GM18499 (cell line): ENCODE data around the gene VTN.

ENCODE experiments used
- ATAC-seq: cut with Tn5 transposase; IDR thresholded peaks from one replicate; pipeline ENCODE4 v1.9.1; 2021; ENCODE audit warnings: moderate number of reproducible peaks; ENCODE audit not compliant: insufficient read depth, unreplicated experiment

Gene VTN

DNA sequence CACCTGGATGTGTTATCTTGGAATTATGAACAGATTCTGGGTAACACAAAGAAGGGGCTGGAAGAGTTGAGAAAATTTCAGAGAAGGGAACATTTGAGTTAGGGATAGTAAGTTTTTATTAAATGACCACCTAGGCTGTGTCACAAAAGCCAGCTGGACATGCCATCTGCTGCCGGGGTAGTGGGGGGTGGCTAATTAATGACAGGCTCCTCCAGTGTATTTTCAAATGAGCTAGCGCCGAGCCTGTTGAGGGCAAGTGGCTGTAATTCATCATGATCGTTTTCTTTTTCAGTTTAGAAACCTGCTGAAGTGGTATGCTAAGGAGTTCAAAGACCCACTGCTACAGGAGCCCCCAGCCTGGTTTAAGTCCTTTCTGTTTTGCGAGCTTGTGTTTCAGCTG lies 44.9 kb downstream of the VTN start:
- ATAC-seq = no peak

- ATAC-seq = no peak
These were observed 45.3 kb downstream of the VTN start for GRCh38 chr17:28324781-28325180.

- no peak for ATAC-seq
These were observed 45.8 kb downstream of the VTN start for GRCh38 chr17:28324267-28324745.

DNA sequence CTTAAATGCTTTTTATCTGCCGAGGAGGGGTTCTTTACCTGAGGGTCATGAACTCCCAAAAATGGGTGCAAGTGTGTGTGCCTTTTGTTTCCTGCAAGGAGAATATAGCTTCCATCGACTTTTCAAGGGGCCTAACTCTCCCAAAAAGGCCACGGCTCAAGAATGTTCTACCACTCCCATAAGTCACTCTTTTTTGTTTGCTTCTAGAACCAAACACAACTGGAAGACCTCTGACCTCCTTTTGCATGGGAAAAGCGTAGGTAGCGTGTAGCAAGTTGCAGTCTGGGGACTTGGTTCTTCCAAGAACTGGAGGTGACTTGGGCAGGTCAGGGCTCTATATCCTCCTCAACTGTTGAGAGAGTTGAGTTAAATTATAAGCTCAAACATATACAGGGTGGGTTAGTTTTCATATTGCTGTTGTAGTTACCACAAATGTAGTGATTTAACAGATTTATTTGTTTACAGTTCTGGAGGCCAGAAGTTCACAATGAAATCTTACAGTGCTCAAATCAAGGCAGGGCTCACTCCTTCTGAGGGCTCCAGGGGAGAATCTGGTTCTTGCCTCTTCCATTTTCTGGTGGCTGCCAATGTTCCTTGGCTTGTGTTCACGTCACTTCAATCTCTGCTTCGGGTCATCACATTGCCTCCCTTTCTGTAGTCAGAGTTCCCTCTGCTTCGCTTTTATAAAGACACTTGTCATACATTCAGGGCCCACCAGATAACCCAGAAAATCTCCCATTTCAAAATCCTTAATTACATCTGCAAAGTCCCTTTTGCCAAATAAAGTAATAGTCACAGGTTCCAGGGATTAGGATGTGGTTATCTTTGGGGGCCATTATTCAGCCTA lies 49.7 kb downstream of the VTN start:
- ATAC-seq = no peak

- ATAC-seq = no peak
These were observed 50.5 kb downstream of the VTN start for GRCh38 chr17:28319598-28319935.

- peak; percentile 90 for ATAC-seq
These were observed 51.1 kb downstream of the VTN start, which contains the start of gene TMEM97 for GRCh38 chr17:28318759-28319597. Gene TMEM97, plus strand, starts transcription at chr17:28319200. Its CDS starts 40 bp downstream, at chr17:28319240.

- ATAC-seq = no peak
These were observed 51.9 kb downstream of the VTN start for GRCh38 chr17:28317966-28318758.
